Stimulated activated CD4-positive, alpha-beta T cell treated with anti-CD3 and anti-CD28 coated beads, Interleukin-15, amount 100 ng/mL, for 24 hours (primary cell): ENCODE data around the gene RASGEF1C.

Experiments
- DNase-seq: peaks from one replicate; pipeline ENCODE4 v3.0.0-alpha.2; 2020

The RASGEF1C gene

GRCh38 chr5:180118391-180118791, 90.6 kb downstream of the RASGEF1C start:
- no peak for DNase-seq

- no peak for DNase-seq
Observed at GRCh38 chr5:180117000-180117725, 91.8 kb downstream of the RASGEF1C start.

GRCh38 chr5:180116077-180116999, 92.7 kb downstream of the RASGEF1C start:
- no peak for DNase-seq

DNA sequence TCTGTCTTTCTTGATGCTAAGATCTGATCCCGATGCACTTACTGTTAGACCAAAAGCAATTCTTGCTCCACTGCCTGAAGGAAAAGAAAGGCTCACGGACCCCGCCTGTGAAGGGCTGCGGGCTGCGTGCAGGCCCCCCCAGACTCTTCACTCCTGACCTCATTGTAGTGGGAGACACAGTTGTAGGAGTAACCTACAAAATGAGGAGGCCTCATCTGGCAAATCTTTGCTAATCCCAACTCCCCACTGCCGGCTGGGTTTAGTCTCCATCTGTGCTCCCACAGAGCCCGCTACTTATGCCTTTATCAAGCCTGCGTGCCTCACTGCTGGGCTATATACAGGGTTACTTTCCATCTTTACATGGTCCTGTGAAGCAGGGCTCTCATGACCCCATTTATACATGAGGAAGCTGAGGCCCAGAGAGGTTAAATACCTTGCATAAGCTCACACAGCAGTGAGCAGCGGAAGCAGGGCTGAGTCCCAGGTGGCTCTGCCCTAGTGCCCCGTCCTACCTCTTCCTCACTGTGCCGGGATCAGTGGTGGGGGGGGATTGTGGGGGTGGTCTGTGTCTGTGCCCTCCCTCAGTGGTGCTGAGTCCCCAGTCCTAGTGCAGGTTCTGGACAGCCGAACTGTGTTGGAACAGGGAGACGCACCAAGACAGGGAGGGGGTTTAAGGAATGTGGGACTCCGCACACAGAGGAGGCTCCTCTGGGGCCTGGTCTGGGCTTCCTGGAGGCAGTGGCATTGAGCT, 93.5 kb downstream of the RASGEF1C start:
- no peak for DNase-seq

DNA sequence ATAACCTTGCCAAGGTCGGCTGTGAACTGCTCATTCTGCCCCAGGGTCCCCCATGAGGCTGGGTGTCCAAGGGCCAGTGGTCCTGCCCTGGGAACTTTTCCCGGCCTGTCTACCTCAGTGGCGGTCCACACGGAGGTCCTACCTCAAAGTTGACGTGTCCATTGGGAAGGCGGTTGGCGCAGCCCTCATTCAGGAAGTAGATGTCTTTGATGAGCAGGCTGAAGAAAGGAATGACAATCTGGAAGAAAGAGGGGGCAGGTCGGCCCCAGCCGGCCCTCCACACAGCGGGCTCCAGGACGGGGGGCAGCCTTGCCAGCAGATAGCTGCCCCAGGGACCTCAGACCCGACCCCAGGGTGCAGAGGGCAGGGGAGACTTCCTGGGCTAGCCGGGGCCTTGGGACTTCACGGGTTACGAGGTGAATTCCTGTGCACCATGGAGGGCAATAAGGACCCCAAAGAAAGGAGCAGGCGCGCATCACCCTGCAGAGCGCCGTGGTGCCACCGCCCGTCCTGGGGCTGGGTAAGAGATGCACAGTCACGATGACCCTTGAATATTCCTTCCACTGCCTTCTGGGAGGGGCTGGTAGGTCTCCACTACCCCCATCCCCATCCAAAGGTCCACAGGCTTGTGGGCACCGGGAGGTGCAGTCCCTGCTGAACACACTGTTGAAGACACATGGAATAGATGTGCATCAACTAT, 94.6 kb downstream of the RASGEF1C start:
- DNase-seq, result no peak

DNA sequence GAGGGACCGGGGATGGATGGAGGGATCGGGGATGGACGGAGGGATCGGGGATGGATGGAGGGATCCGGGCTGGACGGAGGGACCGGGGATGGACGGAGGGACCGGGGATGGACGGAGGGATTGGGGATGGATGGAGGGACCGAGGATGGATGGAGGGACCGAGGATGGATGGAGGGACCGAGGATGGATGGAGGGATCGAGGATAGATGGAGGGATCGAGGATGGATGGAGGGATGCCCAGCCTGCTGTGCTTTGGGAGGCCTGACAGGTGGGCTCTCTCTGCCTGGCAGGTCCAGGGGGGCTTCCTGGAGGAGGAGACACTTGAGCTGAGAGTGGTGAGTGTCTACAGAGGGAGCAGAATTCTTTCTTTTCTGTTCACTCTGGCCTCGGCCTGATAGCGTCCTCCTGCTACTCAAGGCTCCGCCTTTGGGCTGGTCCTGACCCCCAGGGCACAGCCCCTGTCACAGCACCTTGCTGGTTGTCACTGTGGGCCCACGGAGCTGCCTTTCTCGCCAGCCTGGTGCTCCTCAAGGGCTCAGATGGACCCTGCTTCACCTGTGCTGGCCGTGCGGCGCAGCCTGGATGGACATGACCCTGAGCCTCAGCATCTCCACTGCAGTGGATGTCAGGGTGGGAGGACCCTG, 95.2 kb downstream of the RASGEF1C start:
- no peak for DNase-seq

DNA sequence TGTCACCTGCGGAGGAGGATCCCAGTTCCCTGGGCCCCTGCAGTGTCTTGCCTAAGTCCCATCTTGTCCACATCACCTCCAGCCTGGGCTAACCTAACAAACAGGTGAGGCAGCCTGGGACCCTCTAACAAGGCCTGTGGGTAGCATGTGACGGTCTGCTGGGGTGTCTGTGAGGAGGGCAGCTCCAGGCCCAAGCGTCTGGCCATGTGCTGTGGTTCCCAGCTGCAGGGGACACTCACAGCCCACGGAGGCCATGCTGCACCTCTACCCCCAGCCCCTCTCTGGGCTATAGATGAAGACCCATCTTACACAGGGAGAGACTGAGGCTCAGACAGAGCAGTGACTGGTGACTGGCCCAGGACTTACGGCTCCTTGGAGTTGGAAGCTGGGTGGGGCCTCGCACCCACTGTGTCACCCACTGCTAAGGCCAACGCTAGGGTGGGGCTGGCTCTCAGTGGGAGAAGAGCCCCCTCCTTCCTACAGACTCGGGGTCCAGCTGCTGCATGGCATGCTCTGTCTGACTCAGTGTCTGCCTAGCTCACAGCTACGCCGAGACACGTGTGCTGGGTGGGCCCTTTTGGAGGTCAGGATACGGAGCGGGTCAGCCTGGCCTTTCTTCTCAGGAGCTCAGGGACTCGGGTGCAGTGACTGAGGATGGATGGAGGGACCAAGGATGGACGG, 96.7 kb downstream of the RASGEF1C start:
- DNase-seq, result no peak

- DNase-seq, result no peak
Observed at GRCh38 chr5:180111273-180112002, 97.6 kb downstream of the RASGEF1C start.

DNA sequence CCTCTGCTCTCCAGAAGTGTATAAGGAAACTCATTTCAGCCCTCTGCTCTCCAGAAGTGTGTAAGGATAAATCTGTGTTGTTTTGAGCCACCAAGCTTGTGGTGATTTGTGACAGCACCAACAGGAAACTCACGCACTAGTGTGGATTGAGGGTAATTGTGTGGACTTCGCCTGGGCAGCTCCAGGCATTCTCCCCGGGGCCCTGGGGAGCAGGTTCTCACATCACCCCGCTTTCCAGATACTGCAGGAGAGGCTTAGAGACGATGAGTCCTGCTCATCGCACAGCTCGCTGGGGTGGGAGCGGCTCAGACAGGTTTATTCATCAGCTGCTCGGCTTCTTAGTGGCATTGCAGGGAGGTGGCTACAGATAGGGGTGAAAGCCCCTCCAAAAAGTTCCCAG, 99.1 kb downstream of the RASGEF1C start:
- DNase-seq, result no peak

DNA sequence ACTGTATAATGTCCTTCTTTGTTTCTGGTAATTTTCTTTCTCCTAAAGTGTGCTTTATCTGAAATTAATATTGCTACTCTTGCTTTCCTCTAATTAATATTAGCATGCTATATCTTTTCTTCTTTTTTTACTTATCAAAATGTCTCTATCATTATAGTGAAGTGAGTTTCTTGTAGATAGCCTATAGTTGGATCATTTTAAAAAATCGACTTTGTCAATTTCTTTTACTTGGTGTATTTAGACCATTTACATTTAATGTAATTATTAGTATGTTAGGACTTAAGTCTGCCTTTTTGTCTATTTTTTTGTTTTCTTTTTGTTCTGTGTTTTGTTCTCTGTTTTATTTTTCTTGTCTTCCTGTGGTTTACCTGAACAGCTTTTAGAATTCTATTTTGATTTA, 102.0 kb downstream of the RASGEF1C start:
- no peak for DNase-seq

- no peak for DNase-seq
Observed at GRCh38 chr5:180105827-180106312, 103.1 kb downstream of the RASGEF1C start.

- no peak for DNase-seq
Observed at GRCh38 chr5:180104168-180104530, 104.9 kb downstream of the RASGEF1C start.

DNA sequence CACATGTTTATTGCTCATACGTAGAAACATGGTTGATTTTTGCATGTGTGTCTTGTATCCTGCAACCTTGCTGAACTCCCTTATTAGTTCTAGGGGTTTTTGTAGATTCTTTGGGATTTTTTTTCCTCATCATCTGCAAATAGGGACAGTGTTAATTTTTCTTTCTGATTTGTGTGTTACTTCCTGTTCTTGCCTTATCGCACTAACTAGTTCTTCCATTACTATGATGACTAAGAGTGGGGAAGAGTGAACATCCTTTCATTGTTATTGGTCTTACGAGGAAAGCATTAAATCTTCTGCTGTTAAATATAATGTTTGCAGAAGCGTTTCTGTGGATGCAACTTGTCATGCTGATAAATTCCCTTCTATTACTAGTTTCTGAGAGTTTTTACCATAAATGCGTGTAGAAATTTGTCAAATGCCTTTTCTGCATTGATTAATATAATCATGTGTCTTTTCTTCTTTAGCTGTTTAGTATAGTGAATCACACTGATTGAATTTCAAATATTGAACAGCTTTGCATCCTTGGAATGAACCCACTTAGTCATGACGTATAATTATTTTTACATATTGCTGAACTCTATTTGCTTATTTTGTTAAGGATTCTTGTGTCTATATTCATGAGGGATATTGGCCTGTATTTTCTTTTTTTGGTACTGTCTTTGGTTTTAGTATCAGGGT, 105.4 kb downstream of the RASGEF1C start:
- DNase-seq, result no peak

- DNase-seq, result no peak
Observed at GRCh38 chr5:180102636-180103035, 106.4 kb downstream of the RASGEF1C start.

DNA sequence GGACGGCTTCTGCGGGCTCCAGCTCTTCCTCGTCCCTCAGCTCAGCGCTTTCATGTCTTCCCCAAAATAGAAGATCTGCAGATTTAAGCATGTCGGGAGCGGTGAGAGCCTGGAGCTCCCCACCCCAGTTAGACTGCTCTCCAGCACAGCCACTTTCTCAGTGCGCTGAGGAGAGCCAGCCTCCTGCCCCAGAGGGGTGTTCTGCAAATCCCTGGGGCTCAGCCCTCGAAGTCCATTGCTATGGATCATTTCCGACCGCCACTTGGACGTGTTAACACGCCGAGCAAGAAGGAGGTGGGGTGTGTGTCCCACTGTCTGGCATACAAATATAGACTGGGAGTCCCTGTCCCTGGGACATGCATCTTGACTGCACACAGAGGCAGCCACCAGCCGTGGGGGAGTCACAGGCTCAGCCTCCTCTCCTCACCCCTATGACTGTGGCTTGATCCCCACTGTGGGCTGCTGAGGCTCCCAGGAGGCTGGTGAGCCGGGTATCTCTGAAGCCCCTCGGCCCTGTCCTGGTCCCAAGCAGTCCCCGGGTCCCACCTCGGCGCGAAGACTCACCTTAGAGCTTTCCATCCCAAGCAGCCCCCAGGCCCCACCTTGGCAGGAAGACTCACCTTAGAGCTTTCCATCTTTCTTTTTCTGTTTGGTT, 107.4 kb downstream of the RASGEF1C start:
- DNase-seq, result no peak

- no peak for DNase-seq
Observed at GRCh38 chr5:180100621-180101450, 108.2 kb downstream of the RASGEF1C start.

DNA sequence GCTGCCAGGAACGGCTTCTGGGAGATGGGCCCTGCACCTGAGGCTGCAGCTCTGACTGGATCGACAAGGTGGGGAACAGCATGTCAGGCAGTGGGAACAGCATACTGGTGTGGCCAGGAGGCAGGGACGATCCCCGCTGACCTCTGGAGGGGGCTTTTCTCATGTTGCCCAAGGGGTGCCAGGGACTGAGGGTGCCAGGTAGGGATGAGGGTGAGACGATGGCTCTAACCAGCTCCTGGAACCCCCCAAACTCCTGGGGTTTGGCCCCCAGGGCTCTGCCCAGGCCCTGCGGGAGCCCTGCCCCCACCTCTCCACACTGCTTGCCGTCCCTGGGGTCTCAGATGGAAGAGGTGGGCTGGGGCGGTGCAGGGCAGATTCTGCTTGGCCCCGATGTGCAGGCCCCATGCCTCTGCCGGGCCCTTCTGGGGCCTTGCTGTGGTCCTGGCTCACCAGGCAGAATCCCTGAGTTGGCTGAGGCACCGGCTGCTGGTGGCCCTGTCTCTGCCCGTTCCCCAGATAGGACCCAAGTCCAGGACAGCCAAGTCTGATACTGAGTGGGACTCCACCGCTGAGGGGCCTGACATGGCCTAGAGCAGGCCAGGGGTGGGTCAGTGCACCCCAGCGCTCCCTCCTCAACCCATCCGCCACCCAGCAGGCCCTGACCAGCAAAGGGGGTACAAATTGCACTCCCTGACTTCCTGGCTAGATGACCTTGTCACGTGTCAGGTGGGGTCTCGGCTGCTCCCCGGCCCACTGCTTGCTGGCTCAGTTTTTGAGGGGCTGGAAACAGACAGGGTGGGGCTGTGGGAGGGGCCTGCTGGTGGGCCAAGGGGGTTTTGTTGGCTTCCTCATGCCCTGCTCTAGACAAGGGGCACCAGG, 109.0 kb downstream of the RASGEF1C start:
- DNase-seq, result no peak
